Progenitor cell of endocrine pancreas (in vitro differentiated cells): ENCODE results near the gene LIX1. TPM values are rescaled to one million over a fixed set of nuclear protein-coding genes. Genes with fewer than 3 reads are reported as not detected.

Source experiments
- DNase-seq: peaks from one replicate; pipeline ENCODE4 v3.0.0; 2021; ENCODE audit warnings: low spot score; ENCODE audit not compliant: unreplicated experiment
- H3K27ac Mint-ChIP-seq: 2 replicates; pipeline ENCODE4 v1.8.0; 2021; ENCODE audit warnings: mild to moderate bottlenecking, moderate library complexity, mixed read lengths
- H3K27me3 Mint-ChIP-seq: 2 replicates; pipeline ENCODE4 v1.8.0; 2021; ENCODE audit warnings: mixed read lengths
- H3K36me3 Mint-ChIP-seq: 2 replicates; pipeline ENCODE4 v1.8.0; 2022; ENCODE audit warnings: mixed read lengths; ENCODE audit not compliant: insufficient read depth
- H3K4me1 Mint-ChIP-seq: 2 replicates; pipeline ENCODE4 v1.8.0; 2021; ENCODE audit warnings: low read depth, mixed read lengths
- H3K4me3 Mint-ChIP-seq: 2 replicates; pipeline ENCODE4 v1.8.0; 2021; ENCODE audit warnings: low read depth, mild to moderate bottlenecking, moderate library complexity, mixed read lengths
- H3K9me3 Mint-ChIP-seq: 2 replicates; pipeline ENCODE4 v1.8.0; 2021; ENCODE audit warnings: low read depth, mixed read lengths
- CTCF ChIP-seq: fragments of 200-600 bp; sonication (generic); IDR thresholded peaks from one replicate; pipeline ENCODE4 v1.5.0; 2021; ENCODE audit warnings: antibody characterized with exemption, mild to moderate bottlenecking; ENCODE audit not compliant: unreplicated experiment
- total RNA-seq: library from RNA; stranded (reverse); gene quantifications from 2 replicates; pipeline ENCODE4 v1.2.1, GENCODE V29; 2021

Gene LIX1
- total RNA-seq, 1 donor from 2014 or later = 0.31 TPM

GRCh38 chr5:97063251-97063650 is 79.2 kb downstream of the LIX1 start:
- Mint-ChIP-seq H3K27me3 (no peaks in the 10 kb centered on the region), H3K9me3 (no peaks in the 10 kb centered on the region), H3K36me3 (no peaks in the 10 kb centered on the region), H3K4me1 (peaks cover 6% of the 10 kb centered on the region), H3K4me3 (no peak overlapping the region), H3K27ac (no peak overlapping the region)
- TF ChIP-seq CTCF = no peak
- no peak for DNase-seq

- Mint-ChIP-seq H3K4me3 (no peak overlapping the region), H3K36me3 (no peaks in the 10 kb centered on the region), H3K4me1 (peaks cover 6% of the 10 kb centered on the region), H3K27me3 (no peaks in the 10 kb centered on the region), H3K9me3 (no peaks in the 10 kb centered on the region), H3K27ac (no peak overlapping the region)
- no peak for DNase-seq
- no peak for TF ChIP-seq CTCF
Measured at GRCh38 chr5:97062046-97062445, 80.4 kb downstream of the LIX1 start.

GRCh38 chr5:97056263-97056662 is 86.1 kb downstream of the LIX1 start:
- no peak for DNase-seq
- H3K9me3 Mint-ChIP-seq = peaks cover 5% of the 10 kb centered on the region
- no peak overlapping the region for H3K27ac Mint-ChIP-seq
- H3K36me3 Mint-ChIP-seq = no peaks in the 10 kb centered on the region
- no peaks in the 10 kb centered on the region for H3K4me1 Mint-ChIP-seq
- no peaks in the 10 kb centered on the region for H3K27me3 Mint-ChIP-seq
- no peak overlapping the region for H3K4me3 Mint-ChIP-seq
- no peak for TF ChIP-seq CTCF

GRCh38 chr5:97049175-97049574 is 93.2 kb downstream of the LIX1 start:
- Mint-ChIP-seq H3K4me1 (no peaks in the 10 kb centered on the region), H3K27ac (no peak overlapping the region), H3K27me3 (no peaks in the 10 kb centered on the region), H3K9me3 (peaks cover 5% of the 10 kb centered on the region), H3K4me3 (no peak overlapping the region), H3K36me3 (no peaks in the 10 kb centered on the region)
- no peak for TF ChIP-seq CTCF
- DNase-seq = no peak

GRCh38 chr5:97047076-97047475 is 95.3 kb downstream of the LIX1 start:
- no peaks in the 10 kb centered on the region for H3K36me3 Mint-ChIP-seq
- H3K9me3 Mint-ChIP-seq = peaks cover under 1% of the 10 kb centered on the region
- DNase-seq = no peak
- no peaks in the 10 kb centered on the region for H3K27me3 Mint-ChIP-seq
- no peak overlapping the region for H3K27ac Mint-ChIP-seq
- no peak for TF ChIP-seq CTCF
- no peak overlapping the region for H3K4me3 Mint-ChIP-seq
- H3K4me1 Mint-ChIP-seq = peaks cover 15% of the 10 kb centered on the region
